HG03280 (cell line): Measurements from ENCODE around the gene KPNA3.
"Not testable (repeated sequence)": the region's sequence is repeated elsewhere in the genome, so short reads cannot be mapped to it uniquely, and the experiment has no call there.

ENCODE experiments used
- ATAC-seq: cut with Tn5 transposase; IDR thresholded peaks from one replicate; pipeline ENCODE4 v1.9.1; 2021; ENCODE audit warnings: mild to moderate bottlenecking, moderate library complexity; ENCODE audit not compliant: unreplicated experiment

The KPNA3 gene, protein sequence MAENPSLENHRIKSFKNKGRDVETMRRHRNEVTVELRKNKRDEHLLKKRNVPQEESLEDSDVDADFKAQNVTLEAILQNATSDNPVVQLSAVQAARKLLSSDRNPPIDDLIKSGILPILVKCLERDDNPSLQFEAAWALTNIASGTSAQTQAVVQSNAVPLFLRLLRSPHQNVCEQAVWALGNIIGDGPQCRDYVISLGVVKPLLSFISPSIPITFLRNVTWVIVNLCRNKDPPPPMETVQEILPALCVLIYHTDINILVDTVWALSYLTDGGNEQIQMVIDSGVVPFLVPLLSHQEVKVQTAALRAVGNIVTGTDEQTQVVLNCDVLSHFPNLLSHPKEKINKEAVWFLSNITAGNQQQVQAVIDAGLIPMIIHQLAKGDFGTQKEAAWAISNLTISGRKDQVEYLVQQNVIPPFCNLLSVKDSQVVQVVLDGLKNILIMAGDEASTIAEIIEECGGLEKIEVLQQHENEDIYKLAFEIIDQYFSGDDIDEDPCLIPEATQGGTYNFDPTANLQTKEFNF

DNA sequence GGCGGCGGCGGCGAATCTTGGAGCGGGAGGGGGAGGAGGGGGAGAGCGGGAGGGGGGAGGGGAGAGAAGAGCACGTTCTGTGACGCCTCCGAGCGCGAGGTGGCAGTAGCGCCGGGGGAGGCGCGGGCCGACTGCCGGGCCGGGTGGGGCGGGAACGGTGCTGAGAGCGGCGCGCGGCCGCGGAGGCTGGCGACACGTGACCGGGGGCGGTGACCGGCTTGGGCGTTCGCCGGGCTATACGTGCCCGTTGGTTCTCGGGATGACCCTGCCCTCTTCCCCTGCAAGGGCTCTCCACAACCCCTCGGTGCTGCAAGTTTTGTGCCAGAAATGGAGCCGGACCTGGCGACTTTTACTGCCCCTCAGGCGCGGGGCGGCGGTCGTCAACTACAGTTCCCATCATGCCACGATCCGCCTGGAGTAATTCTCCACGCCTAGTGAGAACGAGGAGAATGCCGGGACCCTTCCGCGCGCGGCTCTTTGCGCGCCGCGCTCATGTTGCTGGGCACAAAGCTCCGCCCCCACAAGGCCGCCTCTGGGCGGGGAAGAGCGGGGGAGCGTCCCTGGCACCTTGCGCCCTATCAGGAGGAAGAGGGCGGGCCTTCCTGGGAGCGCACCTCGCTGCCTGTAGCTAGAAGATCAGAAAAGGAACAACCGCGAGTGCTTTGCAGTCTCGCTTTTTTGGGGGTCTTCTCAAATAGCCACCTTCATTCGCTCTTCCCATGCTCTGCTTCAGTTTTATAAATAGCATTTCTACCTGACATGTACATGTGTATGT is at the start of gene KPNA3:
KPNA3 (minus strand) TSS at position 133 of the 775 bp plus-strand sequence. CDS start 176 bp downstream, outside the sequence.
- peak; percentile 92 for ATAC-seq

DNA sequence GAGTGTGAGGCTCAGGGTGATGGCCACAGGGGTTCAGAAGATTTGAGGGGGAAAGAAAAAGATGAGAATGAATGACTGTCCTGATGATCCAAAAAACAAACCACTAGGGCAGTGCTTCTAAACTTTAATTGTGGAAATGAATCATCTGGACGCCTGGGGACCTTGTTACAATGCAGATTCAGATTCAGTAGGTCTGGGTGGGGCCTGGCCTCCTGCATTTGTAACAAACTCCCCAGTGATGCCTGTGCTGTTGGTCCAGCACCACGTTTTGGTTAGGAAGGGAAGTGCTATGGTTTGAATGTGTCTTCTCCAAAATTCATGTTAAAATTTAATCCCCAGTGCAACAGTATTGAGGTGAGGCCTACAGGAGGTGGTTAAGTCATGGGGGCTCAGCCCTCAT is 49.5 kb upstream of the KPNA3 start:
- ATAC-seq = no peak

DNA sequence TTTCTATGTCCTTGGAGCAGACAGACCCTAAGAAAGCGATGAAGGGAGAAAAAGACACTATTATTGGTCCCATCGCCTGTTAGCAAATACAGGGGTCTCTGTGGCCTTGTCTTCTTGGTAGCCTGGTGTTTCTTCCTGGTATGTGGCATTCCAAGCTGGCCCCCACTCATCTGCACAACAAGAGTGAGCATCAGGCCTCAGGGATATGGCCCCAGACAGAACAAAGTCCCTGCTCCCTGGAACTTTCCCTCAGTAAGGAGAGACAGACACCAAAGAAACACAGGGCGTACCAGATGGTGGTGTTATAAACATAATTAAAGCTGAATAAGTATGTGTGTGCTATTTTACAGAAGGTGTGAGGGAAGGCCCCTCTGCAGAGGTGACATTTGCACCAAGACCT is 48.2 kb upstream of the KPNA3 start:
- no peak for ATAC-seq

DNA sequence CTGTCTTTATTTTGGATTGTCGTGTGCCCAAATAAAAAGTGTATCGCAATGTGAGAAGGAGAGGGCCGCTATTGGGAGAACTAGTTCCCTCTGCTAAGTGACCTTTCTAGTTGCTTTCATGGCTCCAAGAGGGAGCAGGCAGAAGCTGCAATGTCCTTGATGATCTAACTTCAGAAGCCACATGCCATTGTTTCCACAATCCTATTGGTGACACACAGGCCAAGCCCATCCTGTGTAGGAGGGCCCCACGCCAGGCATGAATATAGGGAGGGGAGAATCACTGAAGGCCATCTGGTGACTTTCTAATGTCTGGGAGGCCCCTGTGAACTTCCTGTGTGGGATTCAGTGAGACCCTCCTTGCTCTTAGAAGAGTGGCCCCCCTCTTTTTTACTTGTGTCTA is 47.8 kb upstream of the KPNA3 start:
- no peak for ATAC-seq

DNA sequence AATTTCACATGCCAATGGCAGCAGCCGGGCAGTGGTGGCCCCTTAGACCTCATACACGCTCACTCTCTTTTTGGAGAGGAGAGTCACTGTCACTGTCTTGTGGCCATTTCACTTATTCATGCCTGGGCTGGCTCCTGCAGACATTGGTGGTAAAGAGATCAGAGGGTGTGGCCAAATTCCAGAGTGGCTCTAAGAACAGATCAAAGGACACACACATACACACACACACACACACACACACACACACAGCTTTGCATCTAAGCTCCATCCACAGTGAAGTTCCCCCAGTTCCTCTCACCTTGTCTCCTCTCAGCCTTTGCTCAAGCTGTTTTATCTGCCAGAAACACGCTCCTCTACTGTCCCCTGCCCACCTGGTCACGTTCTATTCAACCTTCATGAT is 46.5 kb upstream of the KPNA3 start:
- ATAC-seq = no peak

DNA sequence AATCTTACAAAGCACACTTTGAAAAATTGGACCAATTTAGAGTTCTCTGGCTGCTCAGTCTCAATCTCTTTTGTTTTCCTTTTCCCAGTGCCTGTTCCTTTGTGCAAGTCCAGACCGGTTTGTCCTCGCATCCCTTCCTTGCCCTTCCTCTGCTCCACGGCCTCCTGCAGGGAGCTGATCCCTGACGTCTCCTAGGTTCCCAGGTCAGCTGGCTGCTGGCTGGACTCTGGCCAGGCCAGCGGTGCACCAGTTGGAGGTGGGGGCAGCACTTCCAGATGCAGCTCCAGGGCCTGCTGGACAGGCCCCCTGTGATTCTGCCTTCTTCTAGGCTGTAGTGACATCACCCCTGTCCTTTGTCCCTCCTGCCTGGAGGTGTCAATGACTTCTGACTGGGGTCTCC is 44.0 kb upstream of the KPNA3 start:
- ATAC-seq = no peak

DNA sequence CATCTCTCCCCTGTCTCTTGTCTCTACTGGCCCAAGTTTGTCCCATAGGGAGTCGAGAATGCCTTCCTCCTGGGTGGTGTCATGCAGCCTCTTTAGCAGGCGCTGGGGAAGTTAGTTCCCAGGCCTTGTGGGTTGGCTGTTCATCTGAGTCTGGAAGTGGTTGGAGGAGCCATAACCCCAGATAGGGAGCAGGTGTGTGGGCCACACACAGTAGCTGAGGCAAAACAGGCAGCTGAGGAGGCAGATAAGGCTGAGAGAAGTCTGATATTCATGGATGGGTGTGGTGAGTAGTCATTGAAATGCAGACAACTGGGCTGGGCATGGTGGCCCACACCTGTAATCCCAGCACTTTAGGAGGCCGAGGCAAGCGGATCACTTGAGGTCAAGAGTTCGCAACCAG is 40.9 kb upstream of the KPNA3 start:
- no peak for ATAC-seq

DNA sequence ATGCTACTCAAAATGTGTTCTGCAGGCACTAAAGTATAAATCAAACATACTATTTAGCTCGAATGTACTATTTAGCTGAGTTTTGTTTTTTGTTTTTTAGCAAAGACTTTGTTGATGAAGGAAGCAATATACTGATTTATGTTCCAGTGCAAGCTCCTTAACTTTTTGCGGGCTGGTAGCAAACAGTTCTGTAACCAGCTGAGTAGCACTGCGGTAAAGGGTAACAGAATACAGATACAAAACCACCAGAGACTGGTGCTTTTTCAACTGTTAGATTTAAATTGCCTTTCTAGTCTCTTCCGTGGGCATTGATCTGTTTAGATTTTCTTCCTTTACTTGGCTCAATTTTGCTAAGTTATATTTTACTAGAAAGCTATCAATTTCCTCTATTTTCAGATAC is 39.0 kb upstream of the KPNA3 start:
- ATAC-seq = no peak

DNA sequence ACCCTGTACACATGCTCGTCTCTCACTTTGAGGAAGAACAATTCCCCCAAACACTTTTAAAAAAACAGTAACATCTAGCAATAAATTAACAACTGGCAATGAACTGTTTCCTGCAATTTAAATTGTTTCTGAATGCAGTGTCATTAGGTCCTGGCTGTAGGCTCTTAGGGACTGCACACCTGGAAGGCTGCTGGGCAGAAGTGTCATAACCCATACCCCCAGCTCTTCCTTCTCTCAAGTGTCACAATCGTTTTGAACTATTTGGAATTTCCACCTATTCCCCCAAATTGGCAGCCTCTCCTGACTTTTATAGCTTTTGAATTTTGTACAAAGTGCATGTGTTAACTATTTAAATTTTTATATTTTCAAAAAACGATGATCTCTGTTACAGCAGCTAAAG is 38.2 kb upstream of the KPNA3 start:
- ATAC-seq = no peak

DNA sequence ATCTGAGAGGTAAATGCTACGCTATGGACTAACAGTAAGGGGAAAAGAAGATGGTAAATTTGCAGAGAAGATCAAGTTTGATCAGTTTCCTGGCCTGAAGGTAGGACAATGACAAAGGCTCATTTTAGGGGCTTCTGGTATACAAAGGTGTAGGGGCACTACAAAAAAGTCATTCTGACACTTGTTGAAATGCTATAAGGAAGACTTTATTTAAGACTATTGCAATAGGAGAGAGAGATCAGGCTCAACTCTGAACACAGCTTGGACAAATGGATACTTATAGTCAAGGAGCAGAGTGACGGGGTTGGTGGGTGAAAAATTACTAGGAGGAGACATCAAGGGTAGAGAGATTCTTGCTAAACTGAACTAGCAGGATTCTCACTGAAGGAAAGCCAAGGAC is 37.2 kb upstream of the KPNA3 start:
- ATAC-seq = no peak

DNA sequence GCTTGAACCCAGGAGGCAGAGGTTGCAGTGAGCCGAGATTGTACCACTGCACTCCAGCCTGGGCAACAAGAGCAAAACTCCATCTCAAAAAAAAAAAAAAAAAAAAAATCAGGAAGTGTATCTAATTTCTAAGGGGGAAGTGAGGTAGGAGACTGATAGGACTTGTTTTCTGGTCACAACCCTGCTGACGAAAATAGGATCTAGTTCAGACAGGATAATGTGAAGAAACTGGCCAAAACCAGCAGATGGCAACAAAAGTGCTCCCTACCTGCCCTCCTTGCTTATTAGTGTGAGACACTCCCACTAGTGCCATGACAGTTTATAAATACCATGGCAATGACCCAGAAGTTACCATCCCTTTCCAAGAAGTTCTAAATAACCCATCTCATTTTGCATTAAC is 36.0 kb upstream of the KPNA3 start:
- ATAC-seq = no peak

DNA sequence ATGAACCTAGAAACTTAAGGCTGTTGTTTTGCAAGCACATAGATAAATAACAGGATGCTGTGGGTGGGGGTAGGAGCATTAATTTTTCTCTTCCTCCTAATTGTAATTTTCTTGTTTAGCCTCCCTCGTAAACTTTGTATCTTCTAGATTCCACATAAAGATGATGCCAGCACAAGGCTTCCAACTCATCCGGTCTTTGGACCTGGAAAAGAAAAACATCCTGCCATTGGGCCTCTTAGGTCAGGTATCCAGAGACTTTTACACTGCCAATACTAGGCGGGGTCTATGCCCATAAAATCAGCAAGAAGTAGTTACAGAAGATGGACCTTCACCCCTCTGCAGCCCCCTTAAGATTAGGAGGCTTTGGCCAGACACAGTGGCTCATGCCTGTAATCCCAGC is 35.4 kb upstream of the KPNA3 start:
- ATAC-seq = no peak

DNA sequence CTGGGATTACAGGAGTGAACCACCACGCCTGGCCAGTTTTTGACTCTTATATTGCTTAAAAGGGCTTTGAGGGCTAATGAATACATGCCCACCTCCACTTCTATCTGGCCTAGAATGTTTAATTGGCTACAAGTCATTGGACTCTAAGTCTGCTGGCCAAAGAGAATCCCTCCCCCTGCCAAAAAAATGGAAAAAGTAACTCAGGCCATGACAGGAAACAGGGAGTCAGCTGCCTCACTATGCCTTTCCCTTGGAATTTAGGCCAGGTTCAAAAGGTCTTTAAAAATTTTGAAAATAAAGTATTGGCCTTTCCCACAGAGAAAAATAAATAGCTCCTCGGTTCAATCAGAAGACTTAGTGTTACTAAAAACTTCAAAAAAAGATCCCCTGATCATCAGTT is 34.9 kb upstream of the KPNA3 start:
- ATAC-seq = no peak

DNA sequence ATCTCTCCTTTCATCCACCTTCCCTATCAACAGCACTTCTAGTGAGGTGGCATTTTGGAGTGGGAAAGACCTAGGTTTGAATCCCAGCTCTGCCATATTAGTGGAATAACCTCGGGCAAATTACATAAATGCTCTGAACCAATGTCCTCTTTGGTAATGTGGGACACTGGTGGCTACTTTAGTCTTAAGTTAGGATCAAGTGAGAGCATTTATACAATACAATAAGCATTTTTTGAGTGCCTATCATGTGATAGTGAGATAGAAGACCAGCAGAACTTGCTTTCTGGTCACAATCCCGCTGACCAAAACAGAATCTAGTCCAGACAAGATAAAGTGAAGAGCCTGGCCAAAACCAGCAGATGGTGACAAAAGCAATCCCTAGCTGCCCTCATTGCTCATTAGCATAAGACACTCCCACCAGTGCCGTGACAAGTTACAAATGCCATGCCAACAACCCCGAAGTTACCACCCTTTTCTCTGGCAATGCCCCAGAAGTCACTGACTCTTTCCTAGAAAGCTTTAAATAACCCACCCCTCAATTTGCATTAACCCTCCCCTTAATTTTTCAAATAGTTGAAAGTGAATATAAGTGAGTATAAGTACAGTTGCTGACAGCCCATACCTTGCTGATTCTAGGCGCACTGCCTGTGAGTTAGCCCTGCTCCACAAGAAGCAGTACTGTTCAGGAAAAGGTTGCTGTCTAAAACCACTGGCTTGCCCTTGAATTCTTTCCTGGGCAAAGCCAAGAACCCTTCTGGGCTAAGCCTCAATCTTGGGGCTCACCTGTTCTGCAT is 28.9 kb upstream of the KPNA3 start:
- no peak for ATAC-seq

DNA sequence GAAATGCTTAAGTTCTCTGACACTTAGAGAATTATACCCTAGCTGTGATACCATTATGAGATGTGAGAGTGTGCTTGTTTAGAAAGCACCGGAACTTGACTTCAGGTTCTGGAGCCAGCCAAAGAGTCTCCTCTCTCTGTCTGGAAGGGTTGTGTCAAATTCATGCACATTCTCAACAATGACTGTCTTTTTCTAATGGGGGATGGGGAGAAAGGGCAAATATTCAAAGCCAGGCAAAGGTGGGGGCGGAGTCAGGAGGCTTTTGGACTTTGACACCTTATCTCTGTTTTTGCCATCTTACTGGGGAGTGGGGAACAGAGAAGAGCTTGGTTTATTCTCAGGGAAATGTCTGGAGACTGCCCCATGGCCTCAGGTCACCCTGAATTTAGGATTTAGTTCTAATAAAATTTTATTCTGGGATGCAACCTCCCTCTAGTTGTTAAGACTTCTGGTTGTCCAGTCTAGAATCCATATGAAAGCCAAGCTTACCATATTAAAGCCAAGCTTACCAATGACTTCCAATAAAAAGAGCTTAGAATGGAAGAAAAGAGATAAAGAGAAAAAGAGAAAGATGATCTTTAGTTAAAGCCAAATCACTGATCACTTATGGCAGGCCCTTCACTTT is 28.2 kb upstream of the KPNA3 start:
- ATAC-seq = no peak

DNA sequence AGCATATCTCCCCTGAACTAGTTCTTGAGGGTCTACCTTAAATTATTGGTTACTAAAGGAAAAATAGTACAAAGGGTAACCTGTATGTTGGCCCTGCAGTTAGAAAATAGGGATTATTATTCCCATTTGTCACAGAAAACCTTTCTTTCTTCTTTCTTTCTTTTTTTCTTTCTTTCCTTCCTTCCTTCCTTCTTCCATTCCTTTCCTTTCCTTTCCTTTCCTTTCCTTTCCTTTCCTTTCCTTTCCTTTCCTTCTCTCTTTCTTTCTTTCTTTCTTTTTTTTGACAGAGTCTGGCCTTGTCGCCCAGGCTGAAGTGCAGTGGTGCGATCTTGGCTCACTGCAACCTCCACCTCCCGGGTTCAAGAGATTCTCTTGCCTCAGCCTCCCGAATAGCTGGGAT is 23.6 kb upstream of the KPNA3 start:
- ATAC-seq = not testable (repeated sequence)

DNA sequence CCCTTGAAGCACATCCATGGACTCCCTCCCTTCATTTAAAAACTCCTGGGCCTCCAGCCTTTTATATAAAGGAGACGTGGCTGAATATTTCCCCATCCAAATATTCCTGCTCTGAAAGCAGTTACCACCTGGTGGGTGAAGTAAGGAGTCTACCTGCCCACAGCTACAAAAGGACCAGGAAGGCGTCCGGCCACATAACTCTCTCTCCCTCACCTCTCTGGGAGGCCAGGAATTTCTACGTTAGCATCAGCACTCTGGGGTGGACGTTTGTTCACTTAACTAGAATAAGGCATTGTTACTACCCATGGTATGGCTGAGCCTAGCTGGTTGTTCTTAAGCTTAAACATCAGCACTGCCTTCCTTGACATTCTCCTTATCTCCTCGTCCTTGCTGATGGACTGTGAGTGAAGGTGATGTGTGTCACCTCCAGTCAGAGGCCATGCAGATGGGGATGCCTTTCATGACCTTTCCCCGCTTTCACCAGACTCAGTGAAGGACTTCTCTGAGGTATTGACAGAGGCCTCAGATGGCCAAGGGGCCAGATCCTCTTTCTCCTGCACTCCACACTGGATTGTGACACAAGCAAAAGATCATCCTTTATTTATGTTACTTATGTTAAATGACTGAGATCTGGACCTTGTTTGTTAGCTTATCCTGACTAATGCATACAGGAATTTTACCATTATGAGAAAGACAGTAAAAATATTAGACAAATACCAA is 22.2 kb upstream of the KPNA3 start:
- ATAC-seq = no peak

DNA sequence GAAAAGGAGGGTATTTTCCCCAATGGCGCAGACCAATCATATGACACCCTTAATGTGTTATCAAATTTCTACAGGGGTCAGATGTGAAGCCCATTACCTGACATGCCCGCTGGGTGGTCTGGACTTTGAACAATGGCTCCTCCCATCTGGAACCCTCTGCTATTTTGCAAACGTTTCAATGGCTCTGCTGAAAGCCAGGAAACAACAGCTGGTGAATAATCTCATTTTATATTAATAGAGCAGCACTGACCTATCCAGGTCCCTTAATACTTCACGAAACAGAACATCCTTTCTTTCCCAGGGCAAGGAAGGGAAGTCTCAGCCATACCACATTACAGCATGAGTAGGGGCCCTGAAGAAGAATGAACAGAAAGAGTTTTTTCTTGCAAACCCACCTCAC is 20.3 kb upstream of the KPNA3 start:
- ATAC-seq = no peak

DNA sequence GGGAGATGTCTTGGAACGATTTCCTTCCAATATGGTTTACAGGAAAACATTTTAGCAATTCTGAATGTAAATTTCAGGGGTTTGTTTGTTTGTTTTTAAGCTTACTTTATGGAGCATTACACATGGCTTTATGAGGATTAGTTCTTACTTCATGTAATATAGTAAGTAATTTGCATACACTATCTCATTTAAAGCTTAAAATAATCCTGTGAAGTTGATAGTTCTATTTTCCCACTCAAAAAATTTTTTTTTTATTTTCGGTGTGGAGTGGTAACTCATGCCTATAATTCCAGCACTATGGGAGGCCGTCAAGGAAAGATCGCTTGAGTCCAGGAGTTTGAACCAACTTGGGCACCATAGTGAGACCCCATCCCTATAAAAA is 19.0 kb upstream of the KPNA3 start:
- no peak for ATAC-seq
